ENCODE data around the gene EIF4H.
"Not testable (repeated sequence)": the region's sequence is repeated elsewhere in the genome, so short reads cannot be mapped to it uniquely, and the experiment has no call there.

- TF ChIP-seq CTCF (conservative IDR thresholded peaks at IDR 0.05; ENCODE audit: low read depth in 2 of 2); REST (IDR thresholded peaks at IDR 0.05; ENCODE audit: unreplicated experiment); EZH2 (IDR thresholded peaks at IDR 0.05; ENCODE audit: low read depth, unreplicated experiment); POLR2AphosphoS5 (IDR thresholded peaks at IDR 0.05; ENCODE audit: low read depth); JUNB (IDR thresholded peaks at IDR 0.05; ENCODE audit: unreplicated experiment); CREB1 (CRISPR knock-in tag; IDR thresholded peaks at IDR 0.05; ENCODE audit: low read depth); ZNF114 (CRISPR knock-in tag; IDR thresholded peaks at IDR 0.05); EZH2phosphoT487 (IDR thresholded peaks at IDR 0.05; ENCODE audit: unreplicated experiment): not testable (repeated sequence)
Observed at GRCh38 chr7:74167324-74167723, 6.8 kb upstream of the EIF4H start.

Data from GM23338 (cell line).